H1 (cell line): ENCODE results near the gene MAP7D2. TPM values are rescaled to one million over a fixed set of nuclear protein-coding genes. Genes with fewer than 3 reads are reported as not detected.

Source experiments
- CBX5 ChIP-seq: fragments of 300-800, 300-1000 bp; sonication (generic); IDR thresholded peaks from 2 replicates; pipeline ENCODE4 v1.7.1; 2016; ENCODE audit warnings: antibody characterized with exemption, low read length, low read depth
- MAFK ChIP-seq: IDR thresholded peaks from 2 replicates; pipeline ENCODE4 v1.6.1; 2012; ENCODE audit warnings: low read depth, mild to moderate bottlenecking, improper control_type of control experiment, low read length
- TCF12 ChIP-seq: IDR thresholded peaks from 2 replicates; pipeline ENCODE4 v1.6.1; 2011; ENCODE audit warnings: low read depth, mild to moderate bottlenecking, low read length
- ZNF274 ChIP-seq: IDR thresholded peaks from 2 replicates; pipeline ENCODE4 v1.7.0; 2012; ENCODE audit warnings: low read length, borderline replicate concordance; ENCODE audit errors: extremely low read depth
- polyA plus RNA-seq, 7 experiments: library from polyadenylated mRNA; depleted of rRNA in 3 of 7; stranded (reverse) in 5 of 7; unstranded in 2 of 7; fragments of >200 nt in 5 of 7; fragments of 200-250 nt in 2 of 7; gene quantifications; 1 replicate in 5 of 7; 2 replicates in 1 of 7; 4 replicates in 1 of 7; pipeline versions ENCODE4 v1.2.1 to v1.2.3, GENCODE V29; 2011 to 2013; ENCODE audit warnings: missing spikeins in 2 of 7, mixed read lengths in 2 of 7
- total RNA-seq: library from RNA; stranded (reverse); fragmentation: NEBNext Ultra II Directional; extraction: Animal tissue kit (Norgen Biotek cat#: 25700); gene quantifications from 2 replicates; pipeline ENCODE4 v1.2.1, GENCODE V29; 2021

Gene MAP7D2
- total and polyA plus RNA-seq, 2 of the 8 experiments (the other 6 are each of a cell fraction or from before 2014, with no cell fraction given) = 0.65 to 0.83 TPM

DNA sequence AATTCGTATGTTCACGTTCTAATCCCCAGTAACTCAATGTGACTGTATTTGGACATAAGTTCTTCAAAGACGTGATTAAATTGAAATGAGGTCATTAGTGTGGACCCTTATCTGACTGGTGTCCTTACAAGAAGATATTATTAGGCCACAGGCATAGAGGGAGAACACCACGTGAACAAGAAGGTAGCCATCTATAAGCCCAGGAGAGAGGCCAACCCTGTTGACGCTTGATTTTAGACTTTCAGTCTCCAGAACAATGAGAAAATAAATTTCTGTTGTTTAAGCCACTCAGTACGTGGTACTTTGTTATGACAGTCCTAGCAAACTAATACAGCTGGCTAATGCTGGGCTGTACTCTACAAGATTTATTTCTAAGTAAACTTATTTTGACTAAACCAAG, 26.4 kb upstream of the MAP7D2 start (continued):
- no peak for TF ChIP-seq CBX5
- TF ChIP-seq TCF12 = no peak
- no peak for TF ChIP-seq ZNF274
- no peak for TF ChIP-seq MAFK
